ENCODE measurements around the gene SLC4A4.

DNA sequence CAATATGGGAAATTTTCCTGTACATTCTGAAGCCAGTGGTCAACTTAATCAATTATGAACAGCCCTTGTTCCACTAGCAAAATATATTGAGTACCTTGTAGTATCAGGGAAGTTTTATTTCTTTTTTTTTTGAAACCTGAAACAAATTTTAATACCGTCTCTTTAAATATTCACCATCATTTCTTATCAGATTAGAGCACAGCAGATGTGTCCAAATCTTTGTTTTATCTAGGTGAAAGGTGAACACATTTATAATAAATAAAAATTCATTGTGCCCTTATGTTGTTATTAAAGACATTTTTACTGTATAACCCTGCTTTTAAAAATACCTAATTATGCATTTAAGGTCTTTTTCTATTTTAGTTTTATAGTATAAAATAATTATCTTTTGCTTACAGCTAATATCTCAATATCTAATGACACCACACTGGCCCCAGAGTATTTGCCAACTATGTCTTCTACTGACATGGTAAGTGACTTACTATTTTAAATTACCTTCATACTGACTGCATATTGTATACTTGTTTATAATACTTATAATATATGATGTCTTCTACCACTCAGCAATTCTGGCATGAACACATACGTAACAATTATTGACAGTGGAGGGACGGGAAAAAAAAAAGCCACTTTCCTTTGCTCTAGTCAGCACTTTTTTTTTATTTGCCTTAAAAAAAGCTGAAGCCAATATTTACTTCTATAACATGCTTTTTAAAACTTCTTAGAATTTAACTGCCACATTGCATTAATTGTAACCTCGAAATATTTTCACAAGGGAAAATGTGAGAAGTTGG is 147.9 kb downstream of the SLC4A4 start:
- TF ChIP-seq, protein P1, sequence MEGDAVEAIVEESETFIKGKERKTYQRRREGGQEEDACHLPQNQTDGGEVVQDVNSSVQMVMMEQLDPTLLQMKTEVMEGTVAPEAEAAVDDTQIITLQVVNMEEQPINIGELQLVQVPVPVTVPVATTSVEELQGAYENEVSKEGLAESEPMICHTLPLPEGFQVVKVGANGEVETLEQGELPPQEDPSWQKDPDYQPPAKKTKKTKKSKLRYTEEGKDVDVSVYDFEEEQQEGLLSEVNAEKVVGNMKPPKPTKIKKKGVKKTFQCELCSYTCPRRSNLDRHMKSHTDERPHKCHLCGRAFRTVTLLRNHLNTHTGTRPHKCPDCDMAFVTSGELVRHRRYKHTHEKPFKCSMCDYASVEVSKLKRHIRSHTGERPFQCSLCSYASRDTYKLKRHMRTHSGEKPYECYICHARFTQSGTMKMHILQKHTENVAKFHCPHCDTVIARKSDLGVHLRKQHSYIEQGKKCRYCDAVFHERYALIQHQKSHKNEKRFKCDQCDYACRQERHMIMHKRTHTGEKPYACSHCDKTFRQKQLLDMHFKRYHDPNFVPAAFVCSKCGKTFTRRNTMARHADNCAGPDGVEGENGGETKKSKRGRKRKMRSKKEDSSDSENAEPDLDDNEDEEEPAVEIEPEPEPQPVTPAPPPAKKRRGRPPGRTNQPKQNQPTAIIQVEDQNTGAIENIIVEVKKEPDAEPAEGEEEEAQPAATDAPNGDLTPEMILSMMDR (IDR thresholded peaks at IDR 0.05; ENCODE audit: low read depth, low read length, missing input control), result no peak
- TF ChIP-seq, protein P2, sequence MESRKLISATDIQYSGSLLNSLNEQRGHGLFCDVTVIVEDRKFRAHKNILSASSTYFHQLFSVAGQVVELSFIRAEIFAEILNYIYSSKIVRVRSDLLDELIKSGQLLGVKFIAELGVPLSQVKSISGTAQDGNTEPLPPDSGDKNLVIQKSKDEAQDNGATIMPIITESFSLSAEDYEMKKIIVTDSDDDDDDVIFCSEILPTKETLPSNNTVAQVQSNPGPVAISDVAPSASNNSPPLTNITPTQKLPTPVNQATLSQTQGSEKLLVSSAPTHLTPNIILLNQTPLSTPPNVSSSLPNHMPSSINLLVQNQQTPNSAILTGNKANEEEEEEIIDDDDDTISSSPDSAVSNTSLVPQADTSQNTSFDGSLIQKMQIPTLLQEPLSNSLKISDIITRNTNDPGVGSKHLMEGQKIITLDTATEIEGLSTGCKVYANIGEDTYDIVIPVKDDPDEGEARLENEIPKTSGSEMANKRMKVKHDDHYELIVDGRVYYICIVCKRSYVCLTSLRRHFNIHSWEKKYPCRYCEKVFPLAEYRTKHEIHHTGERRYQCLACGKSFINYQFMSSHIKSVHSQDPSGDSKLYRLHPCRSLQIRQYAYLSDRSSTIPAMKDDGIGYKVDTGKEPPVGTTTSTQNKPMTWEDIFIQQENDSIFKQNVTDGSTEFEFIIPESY (IDR thresholded peaks at IDR 0.05), result no peak
- no peak for TF ChIP-seq EGR1 (IDR thresholded peaks at IDR 0.05; ENCODE audit: low read depth in 2 of 2)

Data from liver (tissue), 3 donors.